ENCODE data around the gene PTPRZ1. TPM values are rescaled to one million over a fixed set of nuclear protein-coding genes. Genes with fewer than 3 reads are reported as not detected.

Gene PTPRZ1
- total and polyA plus RNA-seq, 2 of the 4 experiments (the other 2 are of a cell fraction), result not detected

GRCh38 chr7:121931149-121931902 is 58.4 kb downstream of the PTPRZ1 start:
- no peaks in the 10 kb centered on the region for H3K36me3 ChIP-seq (ENCODE audit: control insufficient read depth, insufficient read depth, low read length)
- no peak overlapping the region for H2AK5ac ChIP-seq (ENCODE audit: low read depth, low read length)
- POLR2A ChIA-PET (ENCODE audit: unreplicated experiment), result no interaction called here
- H3K14ac ChIP-seq (replicated peaks; ENCODE audit: low read depth, low read length), result no peak overlapping the region
- in situ Hi-C loops (cut with MboI; ENCODE audit: low sequenced_read_pairs) (no loop called here), dilution Hi-C loops (cut with HindIII; ENCODE audit: low sequenced_read_pairs, unreplicated experiment) (no loop called here), intact Hi-C loops (cut with micrococcal nuclease) (no loop called here)
- H3K23ac ChIP-seq (ENCODE audit: low read depth, low read length), result no peak overlapping the region
- H3K4me1 ChIP-seq (ENCODE audit: control insufficient read depth, insufficient read depth, low read length), result no peaks in the 10 kb centered on the region
- H2BK20ac ChIP-seq (ENCODE audit: low read depth, low read length), result no peak overlapping the region
- no peak overlapping the region for H3K56ac ChIP-seq (ENCODE audit: extremely low read depth, insufficient read depth, low read length)
- no peaks in the 10 kb centered on the region for H3K9me1 ChIP-seq (ENCODE audit: insufficient read depth, low read length)
- WGBS, 2 experiments (ENCODE audit: extremely low coverage in 2 of 2, insufficient read length in 1 of 2), result no CpG with 5 or more reads among the region's 1 CpG
- no peaks in the 10 kb centered on the region for H3K9me3 ChIP-seq (ENCODE audit: control insufficient read depth, insufficient read depth, low read length)
- peak; percentile 53; the same call in 1 of the 2 replicates for TF ChIP-seq CEBPB (IDR thresholded peaks at IDR 0.05; ENCODE audit: low read depth, low read length)
- no peak for TF ChIP-seq MAFK (IDR thresholded peaks at IDR 0.05; ENCODE audit: low read depth, low read length)
- H2AK9ac ChIP-seq (replicated peaks; ENCODE audit: low read depth, low read length, poor library complexity), result no peak overlapping the region
- H4K20me1 ChIP-seq (ENCODE audit: insufficient read depth, low read length), result no peaks in the 10 kb centered on the region
- no peak overlapping the region for H3K4me2 ChIP-seq (ENCODE audit: low read depth, low read length)
- H3K9ac ChIP-seq (ENCODE audit: low read depth, low read length), result no peak overlapping the region
- H3K18ac ChIP-seq (ENCODE audit: low read depth, low read length), result no peak overlapping the region
- no peak overlapping the region for H2BK15ac ChIP-seq (ENCODE audit: low read depth, low read length)
- no TSS peak for BruUV-seq (replicated peaks)
- H4K5ac ChIP-seq (ENCODE audit: low read depth, low read length), result no peak overlapping the region
- no peak overlapping the region for H2BK5ac ChIP-seq (ENCODE audit: low read depth, low read length, poor library complexity, severe bottlenecking)
- CTCF ChIA-PET, result no interaction called here
- H4K8ac ChIP-seq (ENCODE audit: low read depth in 2 of 2, low read length in 2 of 2), result no peak overlapping the region
- no peak overlapping the region for H2BK120ac ChIP-seq (ENCODE audit: low read depth, low read length)
- no peak overlapping the region for H3K27ac ChIP-seq (ENCODE audit: insufficient read depth, low read length)
- no peak for DNase-seq
- H4K91ac ChIP-seq (ENCODE audit: insufficient read depth, low read depth, low read length), result no peak overlapping the region
- H3K79me1 ChIP-seq (ENCODE audit: low read depth in 1 of 2, low read length in 2 of 2), result no peaks in the 10 kb centered on the region
- H2AFZ ChIP-seq (replicated peaks; ENCODE audit: low read length, poor library complexity), result no peak overlapping the region
- no peak for ATAC-seq (ENCODE audit: low read depth)
- no peaks in the 10 kb centered on the region for H3K27me3 ChIP-seq (ENCODE audit: control insufficient read depth, insufficient read depth, low read length)
- H3K4ac ChIP-seq (ENCODE audit: low read depth, low read length), result no peak overlapping the region
- no peak overlapping the region for H3K4me3 ChIP-seq (ENCODE audit: insufficient read depth, low read depth, low read length)
